Measurements from ENCODE around the gene NCOA3.

The NCOA3 gene

GRCh38 chr20:47622118-47622665 lies 120.5 kb downstream of the NCOA3 start:
- no peaks in the 10 kb centered on the region for H3K27me3 ChIP-seq (replicated peaks; ENCODE audit: control insufficient read depth, insufficient read depth, low read length, poor library complexity, severe bottlenecking)

GRCh38 chr20:47623206-47623605 lies 121.5 kb downstream of the NCOA3 start:
- Histone ChIP-seq H3K9me3 (ENCODE audit: control insufficient read depth, low read length) (no peaks in the 10 kb centered on the region), H3K27ac (ENCODE audit: insufficient read depth, low read length, poor library complexity, severe bottlenecking) (no peak overlapping the region), H3K27me3 (replicated peaks; ENCODE audit: control insufficient read depth, insufficient read depth, low read length, poor library complexity, severe bottlenecking) (no peaks in the 10 kb centered on the region), H3K36me3 (ENCODE audit: control insufficient read depth, insufficient read depth, low read length) (peaks cover 34% of the 10 kb centered on the region), H3K4me3 (ENCODE audit: insufficient read depth, low read depth, low read length, poor library complexity, severe bottlenecking) (no peak overlapping the region), H3K4me1 (ENCODE audit: control insufficient read depth, insufficient read depth, low read length, poor library complexity, severe bottlenecking) (no peaks in the 10 kb centered on the region)
- no peak for DNase-seq

More at GRCh38 chr20:47622118-47622665, 120.5 kb downstream of the NCOA3 start:
- peaks cover 26% of the 10 kb centered on the region for H3K36me3 ChIP-seq (ENCODE audit: control insufficient read depth, insufficient read depth, low read length)
- H3K4me1 ChIP-seq (ENCODE audit: control insufficient read depth, insufficient read depth, low read length, poor library complexity, severe bottlenecking): no peaks in the 10 kb centered on the region
- H3K9me3 ChIP-seq (ENCODE audit: control insufficient read depth, low read length): no peaks in the 10 kb centered on the region
- DNase-seq: no peak
- no peak overlapping the region for H3K27ac ChIP-seq (ENCODE audit: insufficient read depth, low read length, poor library complexity, severe bottlenecking)
- H3K4me3 ChIP-seq (ENCODE audit: insufficient read depth, low read depth, low read length, poor library complexity, severe bottlenecking): no peak overlapping the region

GRCh38 chr20:47627540-47627939 lies 125.9 kb downstream of the NCOA3 start:
- no peak overlapping the region for H3K27ac ChIP-seq (ENCODE audit: insufficient read depth, low read length, poor library complexity, severe bottlenecking)
- no peak for DNase-seq
- H3K27me3 ChIP-seq (replicated peaks; ENCODE audit: control insufficient read depth, insufficient read depth, low read length, poor library complexity, severe bottlenecking): no peaks in the 10 kb centered on the region
- H3K36me3 ChIP-seq (ENCODE audit: control insufficient read depth, insufficient read depth, low read length): peaks cover 36% of the 10 kb centered on the region
- no peaks in the 10 kb centered on the region for H3K4me1 ChIP-seq (ENCODE audit: control insufficient read depth, insufficient read depth, low read length, poor library complexity, severe bottlenecking)
- no peaks in the 10 kb centered on the region for H3K9me3 ChIP-seq (ENCODE audit: control insufficient read depth, low read length)
- H3K4me3 ChIP-seq (ENCODE audit: insufficient read depth, low read depth, low read length, poor library complexity, severe bottlenecking): no peak overlapping the region

- H3K36me3 ChIP-seq (ENCODE audit: control insufficient read depth, insufficient read depth, low read length): peaks cover 48% of the 10 kb centered on the region
- no peak for DNase-seq
- H3K27me3 ChIP-seq (replicated peaks; ENCODE audit: control insufficient read depth, insufficient read depth, low read length, poor library complexity, severe bottlenecking): no peaks in the 10 kb centered on the region
- no peaks in the 10 kb centered on the region for H3K9me3 ChIP-seq (ENCODE audit: control insufficient read depth, low read length)
- no peaks in the 10 kb centered on the region for H3K4me1 ChIP-seq (ENCODE audit: control insufficient read depth, insufficient read depth, low read length, poor library complexity, severe bottlenecking)
- no peak overlapping the region for H3K27ac ChIP-seq (ENCODE audit: insufficient read depth, low read length, poor library complexity, severe bottlenecking)
- no peak overlapping the region for H3K4me3 ChIP-seq (ENCODE audit: insufficient read depth, low read depth, low read length, poor library complexity, severe bottlenecking)
These were observed 128.2 kb downstream of the NCOA3 start for GRCh38 chr20:47629907-47630306.

GRCh38 chr20:47631078-47631477 lies 129.4 kb downstream of the NCOA3 start:
- Histone ChIP-seq H3K27me3 (replicated peaks; ENCODE audit: control insufficient read depth, insufficient read depth, low read length, poor library complexity, severe bottlenecking) (no peaks in the 10 kb centered on the region), H3K27ac (ENCODE audit: insufficient read depth, low read length, poor library complexity, severe bottlenecking) (no peak overlapping the region), H3K36me3 (ENCODE audit: control insufficient read depth, insufficient read depth, low read length) (peaks cover 55% of the 10 kb centered on the region), H3K9me3 (ENCODE audit: control insufficient read depth, low read length) (no peaks in the 10 kb centered on the region), H3K4me1 (ENCODE audit: control insufficient read depth, insufficient read depth, low read length, poor library complexity, severe bottlenecking) (no peaks in the 10 kb centered on the region), H3K4me3 (ENCODE audit: insufficient read depth, low read depth, low read length, poor library complexity, severe bottlenecking) (no peak overlapping the region)
- DNase-seq: no peak

GRCh38 chr20:47635256-47635655 lies 133.6 kb downstream of the NCOA3 start:
- Histone ChIP-seq H3K4me3 (ENCODE audit: insufficient read depth, low read depth, low read length, poor library complexity, severe bottlenecking) (no peak overlapping the region), H3K27me3 (replicated peaks; ENCODE audit: control insufficient read depth, insufficient read depth, low read length, poor library complexity, severe bottlenecking) (no peaks in the 10 kb centered on the region), H3K9me3 (ENCODE audit: control insufficient read depth, low read length) (no peaks in the 10 kb centered on the region), H3K36me3 (ENCODE audit: control insufficient read depth, insufficient read depth, low read length) (peaks cover 66% of the 10 kb centered on the region), H3K27ac (ENCODE audit: insufficient read depth, low read length, poor library complexity, severe bottlenecking) (no peak overlapping the region), H3K4me1 (ENCODE audit: control insufficient read depth, insufficient read depth, low read length, poor library complexity, severe bottlenecking) (no peaks in the 10 kb centered on the region)
- no peak for DNase-seq

- Histone ChIP-seq H3K27me3 (replicated peaks; ENCODE audit: control insufficient read depth, insufficient read depth, low read length, poor library complexity, severe bottlenecking) (no peaks in the 10 kb centered on the region), H3K9me3 (ENCODE audit: control insufficient read depth, low read length) (no peaks in the 10 kb centered on the region), H3K27ac (ENCODE audit: insufficient read depth, low read length, poor library complexity, severe bottlenecking) (no peak overlapping the region), H3K4me3 (ENCODE audit: insufficient read depth, low read depth, low read length, poor library complexity, severe bottlenecking) (no peak overlapping the region), H3K36me3 (ENCODE audit: control insufficient read depth, insufficient read depth, low read length) (peaks cover 76% of the 10 kb centered on the region), H3K4me1 (ENCODE audit: control insufficient read depth, insufficient read depth, low read length, poor library complexity, severe bottlenecking) (no peaks in the 10 kb centered on the region)
- DNase-seq: no peak
These were observed 137.2 kb downstream of the NCOA3 start for GRCh38 chr20:47638851-47639250.

GRCh38 chr20:47642118-47642517 lies 140.4 kb downstream of the NCOA3 start:
- Histone ChIP-seq H3K9me3 (ENCODE audit: control insufficient read depth, low read length) (no peaks in the 10 kb centered on the region), H3K4me1 (ENCODE audit: control insufficient read depth, insufficient read depth, low read length, poor library complexity, severe bottlenecking) (no peaks in the 10 kb centered on the region), H3K27me3 (replicated peaks; ENCODE audit: control insufficient read depth, insufficient read depth, low read length, poor library complexity, severe bottlenecking) (no peaks in the 10 kb centered on the region), H3K36me3 (ENCODE audit: control insufficient read depth, insufficient read depth, low read length) (peaks cover 67% of the 10 kb centered on the region), H3K4me3 (ENCODE audit: insufficient read depth, low read depth, low read length, poor library complexity, severe bottlenecking) (no peak overlapping the region), H3K27ac (ENCODE audit: insufficient read depth, low read length, poor library complexity, severe bottlenecking) (no peak overlapping the region)
- no peak for DNase-seq

GRCh38 chr20:47642624-47643023 lies 140.9 kb downstream of the NCOA3 start:
- Histone ChIP-seq H3K36me3 (ENCODE audit: control insufficient read depth, insufficient read depth, low read length) (peaks cover 65% of the 10 kb centered on the region), H3K9me3 (ENCODE audit: control insufficient read depth, low read length) (no peaks in the 10 kb centered on the region), H3K27ac (ENCODE audit: insufficient read depth, low read length, poor library complexity, severe bottlenecking) (no peak overlapping the region), H3K27me3 (replicated peaks; ENCODE audit: control insufficient read depth, insufficient read depth, low read length, poor library complexity, severe bottlenecking) (no peaks in the 10 kb centered on the region), H3K4me1 (ENCODE audit: control insufficient read depth, insufficient read depth, low read length, poor library complexity, severe bottlenecking) (no peaks in the 10 kb centered on the region), H3K4me3 (ENCODE audit: insufficient read depth, low read depth, low read length, poor library complexity, severe bottlenecking) (no peak overlapping the region)
- DNase-seq: no peak

- DNase-seq: no peak
- Histone ChIP-seq H3K4me1 (ENCODE audit: control insufficient read depth, insufficient read depth, low read length, poor library complexity, severe bottlenecking) (no peaks in the 10 kb centered on the region), H3K4me3 (ENCODE audit: insufficient read depth, low read depth, low read length, poor library complexity, severe bottlenecking) (no peak overlapping the region), H3K36me3 (ENCODE audit: control insufficient read depth, insufficient read depth, low read length) (peaks cover 56% of the 10 kb centered on the region), H3K9me3 (ENCODE audit: control insufficient read depth, low read length) (no peaks in the 10 kb centered on the region), H3K27me3 (replicated peaks; ENCODE audit: control insufficient read depth, insufficient read depth, low read length, poor library complexity, severe bottlenecking) (no peaks in the 10 kb centered on the region), H3K27ac (ENCODE audit: insufficient read depth, low read length, poor library complexity, severe bottlenecking) (no peak overlapping the region)
These were observed 143.9 kb downstream of the NCOA3 start for GRCh38 chr20:47645632-47646031.
